Measurements from ENCODE around the gene ZNF410.

ZNF410 gene

GRCh38 chr14:73943083-73943482, 56.4 kb downstream of the ZNF410 start:
- peak in 5 of 42 donors; percentile 3 to 44 (median 19) for DNase-seq
- intact Hi-C loops (cut with DNase I) = no loop called here

- no peak for DNase-seq
- intact Hi-C loops (cut with DNase I) = no loop called here
Observed at GRCh38 chr14:73944432-73945158, 57.9 kb downstream of the ZNF410 start.

DNA sequence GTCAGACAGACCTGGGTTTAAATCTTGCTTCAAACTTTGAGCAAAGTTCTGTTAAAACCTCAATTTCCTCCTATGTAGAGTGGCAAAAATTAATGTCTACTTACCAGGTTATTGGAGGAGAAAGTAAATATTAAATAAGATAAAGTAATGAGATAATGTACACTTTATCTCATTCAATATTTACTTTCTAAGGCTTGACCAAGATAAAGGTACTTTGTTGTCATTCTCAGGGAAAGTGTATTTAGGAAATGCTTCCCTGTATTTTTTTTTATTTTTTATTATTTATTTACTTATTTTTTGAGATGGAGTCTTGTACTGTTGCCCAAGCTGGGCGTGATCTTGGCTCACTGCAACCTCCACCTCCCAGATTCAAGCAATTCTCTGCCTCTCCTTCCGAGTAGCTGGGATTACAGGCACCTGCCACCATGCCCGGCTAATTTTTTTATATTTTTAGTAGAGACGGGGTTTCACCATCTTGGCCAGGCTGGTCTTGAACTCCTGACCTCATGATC, 58.6 kb downstream of the ZNF410 start:
- DNase-seq = no peak
- intact Hi-C loops (cut with DNase I) = no loop called here

DNA sequence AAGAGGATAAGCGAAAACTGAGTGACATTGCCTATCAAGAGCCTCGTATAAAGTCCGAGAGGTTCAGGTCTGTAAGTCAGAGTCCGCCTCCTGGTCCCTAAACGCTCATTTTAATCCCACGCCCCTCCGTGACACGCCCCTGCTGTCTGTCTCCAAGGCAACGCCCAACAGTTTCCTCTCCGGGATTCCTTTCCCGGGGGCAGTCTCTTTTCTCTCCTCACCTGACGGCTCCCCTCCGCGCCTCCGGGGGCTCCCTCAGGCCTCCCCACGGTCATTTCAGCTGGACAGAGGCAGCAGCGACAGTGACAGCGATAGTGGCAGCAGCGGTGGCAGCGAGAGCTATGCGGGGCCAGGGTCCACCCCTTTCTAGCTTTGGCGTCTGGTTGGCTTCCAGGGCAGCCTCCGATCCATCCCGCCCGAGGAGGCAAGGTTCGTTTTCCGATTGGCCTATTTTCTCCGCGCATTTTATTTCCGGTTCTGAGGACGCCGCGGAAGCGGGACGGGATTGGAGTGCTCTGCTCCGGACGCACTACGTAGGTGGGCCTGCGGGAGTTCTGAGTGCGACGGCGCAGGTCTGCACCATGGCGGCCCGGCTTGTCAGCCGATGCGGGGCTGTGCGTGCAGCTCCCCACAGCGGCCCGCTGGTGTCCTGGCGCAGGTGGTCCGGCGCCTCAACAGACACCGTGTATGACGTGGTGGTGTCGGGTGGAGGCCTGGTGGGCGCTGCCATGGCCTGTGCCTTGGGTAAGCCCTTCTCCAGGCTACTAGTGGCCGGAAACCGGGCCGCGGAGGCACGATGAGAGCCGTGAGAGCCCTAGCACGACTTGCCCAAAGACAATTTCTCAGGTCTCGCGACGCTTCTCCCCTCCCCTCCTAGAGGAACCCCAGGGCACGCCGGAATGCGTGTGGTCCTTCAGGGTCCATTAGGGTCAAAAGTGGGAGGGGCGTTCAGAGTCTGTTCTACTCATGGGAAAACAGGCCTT, 63.4 kb downstream of the ZNF410 start, which contains the start of the genes COQ6 and FAM161B:
Gene COQ6 (plus strand): TSS at position 551 of the 983 bp plus-strand sequence. CDS start 31 bp downstream, at position 582.
Gene FAM161B (minus strand): TSS at position 343 of the 983 bp plus-strand sequence. CDS start 68 bp downstream, at position 275.
- peak; percentile 86 to 98 (median 95) for DNase-seq
- intact Hi-C loops (cut with DNase I) = loop anchor here (10.0 kb wide), 2 partner anchors 65 to 195 kb away; partner anchors contain the start of genes BBOF1 and ENTPD5

DNA sequence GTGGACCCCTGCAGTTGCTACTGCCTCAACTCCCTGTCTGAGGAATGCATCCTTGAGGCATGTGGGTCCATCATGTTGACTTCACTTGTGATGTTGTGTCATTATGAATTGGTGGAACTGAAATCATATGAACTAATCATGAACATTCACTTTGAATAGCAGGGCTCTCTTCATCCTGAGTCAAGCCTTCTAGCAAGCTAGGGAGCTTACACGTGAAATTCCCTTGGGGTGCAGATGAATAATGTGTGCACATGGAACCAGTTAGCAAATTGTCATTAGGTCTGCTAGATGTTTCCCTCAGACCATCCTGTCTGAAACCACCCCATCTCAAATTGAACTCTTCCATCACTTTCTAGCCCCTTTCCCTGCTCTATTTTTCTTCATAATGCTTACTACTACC, 67.1 kb downstream of the ZNF410 start:
- intact Hi-C loops (cut with DNase I) = loop anchor here (10.0 kb wide), 2 partner anchors 61 to 199 kb away; partner anchors contain the start of genes BBOF1 and ENTPD5
- DNase-seq = no peak

DNA sequence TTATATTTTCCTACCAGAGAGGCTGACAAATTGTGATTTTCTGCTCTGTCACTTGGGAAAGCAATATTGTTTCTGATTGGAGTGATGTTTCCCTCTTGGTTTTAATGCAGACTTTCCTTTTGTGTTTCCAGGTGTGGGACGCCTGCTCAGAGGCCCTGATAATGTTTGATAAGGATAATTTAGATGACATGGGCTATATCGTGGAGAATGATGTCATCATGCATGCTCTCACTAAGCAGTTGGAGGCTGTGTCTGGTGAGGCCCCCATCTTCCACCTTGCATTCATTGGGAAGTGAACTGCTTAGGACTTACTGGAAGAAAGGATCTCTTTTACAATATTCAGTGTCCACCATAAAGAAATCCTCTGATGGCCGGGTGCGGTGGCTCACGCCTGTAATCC, 69.0 kb downstream of the ZNF410 start:
- DNase-seq = no peak
- intact Hi-C loops (cut with DNase I) = loop anchor here (10.0 kb wide), 2 partner anchors 59 to 201 kb away; partner anchors contain the start of genes BBOF1 and ENTPD5

DNA sequence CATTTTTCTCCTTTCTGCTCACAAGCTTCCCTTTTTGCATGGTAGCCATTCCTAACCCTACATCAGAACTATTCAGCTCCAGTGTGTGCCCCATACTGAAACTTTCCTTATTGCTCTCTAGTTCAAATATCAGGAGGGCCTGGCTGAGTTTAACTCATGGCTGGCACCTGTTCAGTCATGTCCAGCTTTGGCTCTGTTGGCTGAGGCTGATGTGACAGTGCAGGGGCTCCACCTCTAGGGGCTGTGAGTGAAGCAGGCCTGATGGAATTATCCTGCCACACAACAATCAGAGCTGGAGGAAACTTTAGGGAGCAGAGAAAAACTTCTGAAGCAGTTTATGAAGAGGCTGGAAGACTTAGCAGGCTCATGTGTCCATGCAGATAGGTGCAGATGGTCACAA, 71.9 kb downstream of the ZNF410 start:
- intact Hi-C loops (cut with DNase I) = loop anchor here (10.0 kb wide), 2 partner anchors 56 to 204 kb away; partner anchors contain the start of genes BBOF1 and ENTPD5
- no peak for DNase-seq

DNA sequence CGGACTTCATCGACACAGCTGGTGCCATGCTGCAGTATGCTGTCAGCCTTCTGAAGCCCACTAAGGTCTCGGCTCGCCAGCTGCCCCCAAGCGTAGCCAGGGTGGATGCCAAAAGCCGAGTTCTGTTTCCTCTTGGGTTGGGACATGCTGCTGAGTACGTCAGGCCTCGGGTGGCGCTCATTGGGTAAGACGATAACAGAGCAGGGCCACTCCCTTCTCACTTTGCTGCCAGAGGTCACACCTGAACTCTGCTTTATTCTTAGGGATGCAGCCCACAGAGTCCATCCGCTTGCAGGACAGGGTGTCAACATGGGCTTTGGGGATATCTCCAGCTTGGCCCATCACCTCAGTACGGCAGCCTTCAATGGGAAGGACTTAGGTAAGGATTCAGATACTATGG, 74.5 kb downstream of the ZNF410 start:
- DNase-seq = no peak
- intact Hi-C loops (cut with DNase I) = no loop called here

- DNase-seq = no peak
- intact Hi-C loops (cut with DNase I) = no loop called here
Observed at GRCh38 chr14:73965216-73965615, 78.6 kb downstream of the ZNF410 start.

DNA sequence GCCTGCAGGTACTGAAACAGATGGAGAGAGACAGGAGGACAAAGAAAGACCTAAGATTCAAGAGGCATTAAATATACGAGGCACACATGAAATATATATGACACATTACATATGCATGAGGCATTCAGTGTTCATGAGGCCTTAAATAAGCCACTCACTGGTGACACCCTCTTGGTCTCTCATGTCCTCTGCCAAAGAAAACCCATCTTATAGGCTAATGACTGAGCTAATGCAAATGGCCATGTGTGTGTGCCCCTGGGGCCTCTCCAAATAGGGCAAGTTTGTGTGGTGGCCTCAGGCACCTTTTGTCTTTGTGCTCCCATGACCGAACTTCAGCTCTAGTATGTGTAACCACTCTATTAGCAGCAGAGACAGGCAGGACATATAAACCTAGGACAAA, 82.2 kb downstream of the ZNF410 start:
- no peak for DNase-seq
- intact Hi-C loops (cut with DNase I) = no loop called here

DNA sequence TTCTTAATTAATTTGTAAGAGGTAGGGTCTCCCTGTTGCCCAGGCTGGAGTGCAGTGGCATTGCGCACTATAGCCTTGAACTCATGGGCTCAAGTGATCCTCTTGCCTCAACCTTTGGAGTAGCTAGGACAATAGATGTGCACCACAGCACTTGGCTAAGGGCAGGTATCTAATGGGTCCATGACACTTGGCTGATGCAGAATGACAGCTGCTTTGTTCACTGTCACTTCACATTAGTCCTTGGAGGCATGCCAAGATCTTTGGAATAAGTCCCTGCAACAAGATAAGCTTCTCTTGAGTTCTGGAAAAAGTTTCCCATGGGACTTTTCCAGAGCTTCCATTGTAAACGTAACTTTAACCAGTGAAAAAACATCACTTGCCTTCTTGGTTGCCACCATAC, 86.8 kb downstream of the ZNF410 start:
- DNase-seq = no peak
- intact Hi-C loops (cut with DNase I) = no loop called here

GRCh38 chr14:73976125-73976524, 89.5 kb downstream of the ZNF410 start:
- DNase-seq = no peak
- intact Hi-C loops (cut with DNase I) = no loop called here

- no peak for DNase-seq
- intact Hi-C loops (cut with DNase I) = no loop called here
Observed at GRCh38 chr14:73977896-73978295, 91.2 kb downstream of the ZNF410 start.
